SU-DHL-6 (cell line): ENCODE measurements around the gene ACBD3.

Source experiments
- H2AFZ ChIP-seq: fragments of 200-600 bp; sonication (generic); 2 replicates; pipeline ENCODE4 v1.6.1; 2014; ENCODE audit warnings: low read depth, mild to moderate bottlenecking, moderate library complexity, mixed read lengths, antibody characterized with exemption, low read length; ENCODE audit not compliant: severe bottlenecking
- H3F3A ChIP-seq: fragments of 200-600 bp; shearing (Covaris generic); 2 replicates; pipeline ENCODE4 v1.6.0; 2016; ENCODE audit warnings: antibody characterized with exemption, mild to moderate bottlenecking; ENCODE audit not compliant: insufficient read depth
- H3K27ac ChIP-seq: fragments of 200-600 bp; sonication (generic); 2 replicates; pipeline ENCODE4 v1.5.1; 2016; ENCODE audit warnings: low read depth, mild to moderate bottlenecking, low read length, moderate library complexity, mixed read lengths
- H3K27me3 ChIP-seq: fragments of 200-600 bp; sonication (generic), shearing (Covaris generic); 2 replicates; pipeline ENCODE4 v1.6.0; 2014; ENCODE audit warnings: mild to moderate bottlenecking, low read length
- H3K36me3 ChIP-seq: fragments of 200-600 bp; sonication (generic); 2 replicates; pipeline ENCODE4 v1.6.1; 2014; ENCODE audit warnings: mild to moderate bottlenecking, low read length, mixed read lengths
- H3K4me2 ChIP-seq: fragments of 300-600, 200-600 bp; shearing (Covaris generic), sonication (generic); 2 replicates; pipeline ENCODE4 v1.6.0; 2014; ENCODE audit warnings: low read length, low read depth, mild to moderate bottlenecking; ENCODE audit not compliant: poor library complexity, severe bottlenecking
- H3K4me3 ChIP-seq: fragments of 200-600 bp; sonication (generic); 2 replicates; pipeline ENCODE4 v1.5.1; 2014; ENCODE audit warnings: antibody characterized with exemption, low read length, mild to moderate bottlenecking, mixed read lengths; ENCODE audit not compliant: insufficient read depth, poor library complexity, severe bottlenecking
- H3K79me2 ChIP-seq: fragments of 200-600 bp; sonication (generic); 2 replicates; pipeline ENCODE4 v1.6.1; 2014; ENCODE audit warnings: mild to moderate bottlenecking, low read length, moderate library complexity; ENCODE audit not compliant: insufficient read depth
- H3K9ac ChIP-seq: fragments of 200-600 bp; sonication (generic); 2 replicates; pipeline ENCODE4 v1.7.0; 2014; ENCODE audit warnings: mild to moderate bottlenecking, low read length
- H3K9me2 ChIP-seq: fragments of 200-600 bp; sonication (generic); replicated peaks from 2 replicates; pipeline ENCODE4 v1.6.1; 2014; ENCODE audit warnings: low read length; ENCODE audit not compliant: insufficient read depth
- H3K9me3 ChIP-seq: fragments of 200-600 bp; sonication (generic); 2 replicates; pipeline ENCODE4 v1.6.1; 2014; ENCODE audit warnings: low read length, mixed read lengths; ENCODE audit not compliant: insufficient read depth
- H4K20me1 ChIP-seq: fragments of 200-600 bp; sonication (generic); 2 replicates; pipeline ENCODE4 v1.6.1; 2014; ENCODE audit warnings: low read depth, mild to moderate bottlenecking, antibody characterized with exemption, low read length, moderate library complexity, mixed read lengths
- CTCF ChIP-seq: fragments of 200-600 bp; sonication (generic); IDR thresholded peaks from one replicate; pipeline ENCODE4 v1.5.1; 2017; ENCODE audit warnings: antibody characterized with exemption, mild to moderate bottlenecking, low read length, moderate library complexity; ENCODE audit not compliant: insufficient read depth, poor library complexity, severe bottlenecking
- EZH2phosphoT487 ChIP-seq: fragments of 200-600 bp; sonication (generic), shearing (Covaris generic); conservative IDR thresholded peaks from 2 replicates; pipeline ENCODE4 v1.6.1; 2018; ENCODE audit warnings: mild to moderate bottlenecking, antibody characterized with exemption, low read length, moderate library complexity, mixed read lengths

ACBD3 gene

GRCh38 chr1:226125831-226126230 lies 60.7 kb downstream of the ACBD3 start:
- TF ChIP-seq EZH2phosphoT487 (no peak), CTCF (no peak)
- Histone ChIP-seq H3K4me2 (no peak overlapping the region), H4K20me1 (no peaks in the 10 kb centered on the region), H3K36me3 (no peaks in the 10 kb centered on the region), H3K9me2 (no peaks in the 10 kb centered on the region), H3K9me3 (no peaks in the 10 kb centered on the region), H3K4me3 (no peak overlapping the region), H3F3A (peaks cover 25% of the 10 kb centered on the region), H3K79me2 (no peaks in the 10 kb centered on the region), H2AFZ (no peak overlapping the region), H3K27ac (no peak overlapping the region), H3K27me3 (no peaks in the 10 kb centered on the region), H3K9ac (no peak overlapping the region)

- peaks cover 25% of the 10 kb centered on the region for H3F3A ChIP-seq
- H4K20me1 ChIP-seq = no peaks in the 10 kb centered on the region
- H3K9me2 ChIP-seq = no peaks in the 10 kb centered on the region
- H3K79me2 ChIP-seq = no peaks in the 10 kb centered on the region
- no peaks in the 10 kb centered on the region for H3K36me3 ChIP-seq
- H3K4me2 ChIP-seq = no peak overlapping the region
- H3K9me3 ChIP-seq = no peaks in the 10 kb centered on the region
- no peaks in the 10 kb centered on the region for H3K27me3 ChIP-seq
- no peak overlapping the region for H3K27ac ChIP-seq
- peak; percentile 93 for TF ChIP-seq CTCF
- TF ChIP-seq EZH2phosphoT487 = no peak
- no peak overlapping the region for H3K4me3 ChIP-seq
- no peak overlapping the region for H3K9ac ChIP-seq
- H2AFZ ChIP-seq = no peak overlapping the region
These were observed 61.4 kb downstream of the ACBD3 start for GRCh38 chr1:226125097-226125630.

- Histone ChIP-seq H3F3A (peaks cover 25% of the 10 kb centered on the region), H3K9me3 (no peaks in the 10 kb centered on the region), H3K27me3 (no peaks in the 10 kb centered on the region), H3K79me2 (no peaks in the 10 kb centered on the region), H3K27ac (no peak overlapping the region; the same call in 1 of the 2 replicates), H3K4me2 (peak overlapping the region; percentile 95), H3K36me3 (no peaks in the 10 kb centered on the region), H3K4me3 (no peak overlapping the region), H4K20me1 (no peaks in the 10 kb centered on the region), H2AFZ (no peak overlapping the region), H3K9ac (peak overlapping the region; percentile 94), H3K9me2 (no peaks in the 10 kb centered on the region)
- TF ChIP-seq EZH2phosphoT487 (no peak), CTCF (no peak)
These were observed 62.7 kb downstream of the ACBD3 start for GRCh38 chr1:226123591-226124471.
